ENCODE measurements around the gene SYTL4.

DNA sequence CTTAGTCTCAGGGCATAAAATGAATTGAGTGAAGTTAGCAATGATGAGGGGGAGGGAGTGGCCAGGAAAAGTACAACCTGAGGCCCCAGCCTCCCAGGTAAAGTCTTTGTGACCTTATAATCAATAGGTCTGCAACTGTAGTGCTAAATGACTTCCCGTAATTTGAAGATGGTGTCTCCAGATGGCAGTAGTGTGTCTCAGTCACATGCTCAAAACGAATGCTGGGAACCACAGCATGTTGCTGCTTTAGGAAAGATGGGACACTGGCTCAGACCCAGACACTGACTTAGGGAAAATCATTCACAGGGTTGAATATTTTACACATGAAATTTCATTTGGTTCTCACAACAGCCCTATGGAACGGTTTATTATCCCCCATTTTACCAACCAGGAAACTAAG, 77.7 kb downstream of the SYTL4 start:
- TF ChIP-seq, protein P1, sequence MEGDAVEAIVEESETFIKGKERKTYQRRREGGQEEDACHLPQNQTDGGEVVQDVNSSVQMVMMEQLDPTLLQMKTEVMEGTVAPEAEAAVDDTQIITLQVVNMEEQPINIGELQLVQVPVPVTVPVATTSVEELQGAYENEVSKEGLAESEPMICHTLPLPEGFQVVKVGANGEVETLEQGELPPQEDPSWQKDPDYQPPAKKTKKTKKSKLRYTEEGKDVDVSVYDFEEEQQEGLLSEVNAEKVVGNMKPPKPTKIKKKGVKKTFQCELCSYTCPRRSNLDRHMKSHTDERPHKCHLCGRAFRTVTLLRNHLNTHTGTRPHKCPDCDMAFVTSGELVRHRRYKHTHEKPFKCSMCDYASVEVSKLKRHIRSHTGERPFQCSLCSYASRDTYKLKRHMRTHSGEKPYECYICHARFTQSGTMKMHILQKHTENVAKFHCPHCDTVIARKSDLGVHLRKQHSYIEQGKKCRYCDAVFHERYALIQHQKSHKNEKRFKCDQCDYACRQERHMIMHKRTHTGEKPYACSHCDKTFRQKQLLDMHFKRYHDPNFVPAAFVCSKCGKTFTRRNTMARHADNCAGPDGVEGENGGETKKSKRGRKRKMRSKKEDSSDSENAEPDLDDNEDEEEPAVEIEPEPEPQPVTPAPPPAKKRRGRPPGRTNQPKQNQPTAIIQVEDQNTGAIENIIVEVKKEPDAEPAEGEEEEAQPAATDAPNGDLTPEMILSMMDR (IDR thresholded peaks at IDR 0.05) = no peak
- TF ChIP-seq POLR2AphosphoS5 (IDR thresholded peaks at IDR 0.05) = no peak
- no peak for TF ChIP-seq POLR2A (IDR thresholded peaks at IDR 0.05; ENCODE audit: low read depth)
- TF ChIP-seq EP300 (IDR thresholded peaks at IDR 0.05) = no peak
